ENCODE results near the gene RAP1GAP2. TPM values are rescaled to one million over a fixed set of nuclear protein-coding genes. Genes with fewer than 3 reads are reported as not detected.
A peak's percentile ranks its signal among the peaks of the same experiment; 100 is the strongest.

RAP1GAP2 gene
- total RNA-seq, 4 donors from 2014 or later: 4.6 to 8.0 (median 5.6) TPM

DNA sequence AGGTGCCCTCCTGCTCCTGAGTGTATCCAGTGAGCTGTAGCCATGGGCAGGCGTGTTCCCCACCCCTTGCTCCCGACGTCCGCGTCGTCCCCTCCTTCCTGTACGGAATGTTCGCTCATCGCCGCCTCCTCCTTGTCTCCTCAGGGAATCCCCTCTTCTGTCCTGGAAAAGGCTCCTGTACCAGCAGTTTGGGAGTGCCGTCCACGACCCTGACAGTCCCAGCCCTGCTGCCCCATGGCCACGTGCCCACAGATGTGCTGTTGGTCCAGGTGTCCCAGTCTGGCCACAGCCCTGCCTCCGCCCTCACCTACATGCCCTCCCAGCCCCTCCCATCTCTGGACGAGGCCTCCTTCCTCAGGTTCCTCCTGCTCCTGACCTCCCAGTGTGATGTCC is 237.0 kb downstream of the RAP1GAP2 start:
- ATAC-seq (ENCODE audit: low FRiP score): no peak
- TF ChIP-seq, protein P1, sequence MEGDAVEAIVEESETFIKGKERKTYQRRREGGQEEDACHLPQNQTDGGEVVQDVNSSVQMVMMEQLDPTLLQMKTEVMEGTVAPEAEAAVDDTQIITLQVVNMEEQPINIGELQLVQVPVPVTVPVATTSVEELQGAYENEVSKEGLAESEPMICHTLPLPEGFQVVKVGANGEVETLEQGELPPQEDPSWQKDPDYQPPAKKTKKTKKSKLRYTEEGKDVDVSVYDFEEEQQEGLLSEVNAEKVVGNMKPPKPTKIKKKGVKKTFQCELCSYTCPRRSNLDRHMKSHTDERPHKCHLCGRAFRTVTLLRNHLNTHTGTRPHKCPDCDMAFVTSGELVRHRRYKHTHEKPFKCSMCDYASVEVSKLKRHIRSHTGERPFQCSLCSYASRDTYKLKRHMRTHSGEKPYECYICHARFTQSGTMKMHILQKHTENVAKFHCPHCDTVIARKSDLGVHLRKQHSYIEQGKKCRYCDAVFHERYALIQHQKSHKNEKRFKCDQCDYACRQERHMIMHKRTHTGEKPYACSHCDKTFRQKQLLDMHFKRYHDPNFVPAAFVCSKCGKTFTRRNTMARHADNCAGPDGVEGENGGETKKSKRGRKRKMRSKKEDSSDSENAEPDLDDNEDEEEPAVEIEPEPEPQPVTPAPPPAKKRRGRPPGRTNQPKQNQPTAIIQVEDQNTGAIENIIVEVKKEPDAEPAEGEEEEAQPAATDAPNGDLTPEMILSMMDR (IDR thresholded peaks at IDR 0.05): no peak
- no peak for DNase-seq (ENCODE audit: low spot score)

DNA sequence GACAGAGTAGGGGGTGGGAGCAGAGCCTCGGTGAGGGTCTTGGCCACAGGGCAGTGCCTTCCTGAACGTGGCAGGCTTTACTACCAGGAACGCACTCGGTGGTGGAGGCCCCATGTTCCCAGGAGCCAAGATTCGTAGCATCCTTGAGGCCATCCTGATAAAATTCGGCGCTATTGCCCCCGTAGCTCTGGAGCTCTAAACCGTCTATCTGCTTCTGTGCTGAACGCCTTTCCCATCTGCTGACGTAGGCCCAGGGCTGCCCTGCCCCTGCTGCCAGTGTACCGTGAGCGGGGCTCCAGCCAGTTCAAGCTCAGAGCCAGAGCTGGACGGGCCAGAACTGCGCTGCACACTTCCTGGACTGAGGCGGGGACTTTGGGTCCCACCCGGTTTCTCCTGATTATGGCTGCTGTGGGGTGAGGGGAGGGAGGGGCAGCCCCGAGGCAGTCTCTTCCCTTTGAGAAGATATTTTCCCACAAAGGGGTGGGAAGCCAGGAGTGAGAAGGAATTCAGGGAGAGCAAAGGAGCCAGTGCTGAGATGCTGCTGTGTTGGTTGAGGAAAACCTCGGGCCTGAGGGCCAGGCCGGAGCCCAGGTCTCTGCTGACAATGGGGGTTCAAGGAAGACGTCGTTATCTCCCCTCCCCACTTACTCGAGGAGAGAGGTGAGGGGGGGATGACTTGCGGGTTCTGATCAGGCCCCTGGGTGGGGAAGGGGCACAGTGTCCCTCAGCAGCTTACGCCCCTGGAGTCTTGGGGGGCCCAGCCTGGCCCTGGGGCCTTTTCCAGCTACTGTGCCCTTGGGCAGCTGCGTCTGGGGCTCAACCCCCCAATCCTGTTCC is 237.7 kb downstream of the RAP1GAP2 start:
- TF ChIP-seq, protein P1 (IDR thresholded peaks at IDR 0.05): no peak
- ATAC-seq (ENCODE audit: low FRiP score) (peak; percentile 38), DNase-seq (ENCODE audit: low spot score) (no peak)

DNA sequence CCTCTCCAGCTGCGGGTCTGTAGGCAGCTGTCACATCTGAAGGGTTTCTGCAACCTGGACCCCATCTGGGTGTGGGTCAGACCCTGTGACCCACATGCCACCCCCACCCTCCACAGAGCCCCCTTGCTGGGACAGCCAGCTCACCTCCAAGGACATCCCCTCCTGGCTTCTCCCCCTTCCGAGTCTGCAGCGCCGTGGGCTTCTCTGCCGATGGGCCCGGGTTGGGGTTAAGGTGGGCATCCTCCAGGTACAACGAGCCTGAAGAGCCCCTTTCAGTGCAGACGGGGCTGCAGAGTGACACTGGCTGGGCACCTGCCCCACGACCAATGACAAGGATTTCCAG is 238.3 kb downstream of the RAP1GAP2 start:
- ATAC-seq (ENCODE audit: low FRiP score) (no peak), DNase-seq (ENCODE audit: low spot score) (no peak)
- TF ChIP-seq, protein P1 (IDR thresholded peaks at IDR 0.05): no peak

DNA sequence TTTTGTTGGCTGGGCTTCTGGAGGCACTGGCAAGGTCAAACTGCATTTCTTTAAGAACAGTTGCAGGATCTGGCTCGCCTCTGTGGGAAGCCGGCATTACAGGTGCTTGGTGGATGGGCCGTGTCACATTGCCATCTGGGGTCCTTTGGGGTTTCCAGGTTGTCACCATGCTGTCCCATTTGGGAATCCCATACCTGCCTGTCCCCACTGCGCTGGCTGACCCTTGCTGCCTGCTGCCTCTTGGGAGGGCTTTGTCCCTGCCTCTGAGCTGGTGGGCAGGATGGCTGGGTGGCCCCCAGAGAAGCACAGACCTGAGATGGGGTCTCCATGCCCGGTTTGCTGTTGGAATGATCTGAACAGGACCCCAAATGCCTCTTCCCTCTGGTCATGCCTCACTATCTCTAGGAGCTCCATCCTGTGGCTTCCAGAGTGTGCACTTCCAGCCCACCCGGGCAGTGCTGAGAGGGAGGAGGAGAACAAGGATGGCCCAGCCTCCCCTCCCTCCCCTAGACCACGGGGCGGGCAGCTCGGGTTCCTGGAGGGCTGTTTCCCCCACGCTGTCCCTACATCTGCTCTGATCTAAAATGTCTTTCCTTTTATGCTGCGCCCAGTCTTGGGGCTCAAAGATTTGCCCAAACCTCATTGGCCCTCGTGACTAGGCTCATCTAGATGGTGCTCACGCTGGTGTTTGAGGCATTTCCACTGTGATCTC is 239.2 kb downstream of the RAP1GAP2 start:
- ATAC-seq (ENCODE audit: low FRiP score): no peak
- TF ChIP-seq, protein P1 (IDR thresholded peaks at IDR 0.05): no peak
- DNase-seq (ENCODE audit: low spot score): no peak

DNA sequence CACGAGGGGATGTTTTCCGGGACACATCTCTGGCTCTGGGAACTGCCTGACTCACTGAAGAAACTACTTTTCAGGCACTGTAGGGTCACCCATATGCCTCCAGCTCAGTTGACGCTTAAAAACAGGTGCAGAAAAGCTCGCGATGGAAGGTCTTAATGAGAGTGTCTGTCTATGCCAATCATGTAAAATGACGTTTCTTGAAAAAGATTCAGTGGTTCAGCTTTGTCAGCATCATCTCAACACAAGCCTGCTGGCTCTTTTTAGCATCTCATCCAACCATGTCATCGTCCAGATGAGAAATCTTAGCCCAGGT is 239.7 kb downstream of the RAP1GAP2 start:
- TF ChIP-seq, protein P1 (IDR thresholded peaks at IDR 0.05): no peak
- ATAC-seq (ENCODE audit: low FRiP score) (no peak), DNase-seq (ENCODE audit: low spot score) (no peak)

DNA sequence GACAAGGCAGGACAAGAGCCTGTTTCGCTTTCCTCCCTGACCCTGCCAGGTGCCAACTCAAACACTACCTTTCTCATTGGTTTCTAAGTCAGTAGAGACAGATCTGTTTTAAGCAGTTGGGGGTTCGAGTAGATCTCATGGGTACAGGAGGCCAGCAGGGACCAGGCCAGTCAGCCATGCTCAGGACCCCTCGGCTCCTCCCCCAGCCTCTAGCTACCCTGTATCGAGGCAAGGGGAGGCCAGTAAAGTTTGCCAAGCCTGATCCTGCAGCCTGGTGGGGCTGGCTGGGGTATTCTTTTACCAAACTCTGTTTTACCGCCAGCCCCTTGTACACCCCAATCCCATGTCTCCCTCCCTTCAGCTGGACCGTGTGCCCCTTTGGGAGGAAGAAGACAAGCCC is 240.6 kb downstream of the RAP1GAP2 start:
- TF ChIP-seq, protein P1 (IDR thresholded peaks at IDR 0.05): no peak
- no peak for ATAC-seq (ENCODE audit: low FRiP score)
- DNase-seq (ENCODE audit: low spot score): no peak

DNA sequence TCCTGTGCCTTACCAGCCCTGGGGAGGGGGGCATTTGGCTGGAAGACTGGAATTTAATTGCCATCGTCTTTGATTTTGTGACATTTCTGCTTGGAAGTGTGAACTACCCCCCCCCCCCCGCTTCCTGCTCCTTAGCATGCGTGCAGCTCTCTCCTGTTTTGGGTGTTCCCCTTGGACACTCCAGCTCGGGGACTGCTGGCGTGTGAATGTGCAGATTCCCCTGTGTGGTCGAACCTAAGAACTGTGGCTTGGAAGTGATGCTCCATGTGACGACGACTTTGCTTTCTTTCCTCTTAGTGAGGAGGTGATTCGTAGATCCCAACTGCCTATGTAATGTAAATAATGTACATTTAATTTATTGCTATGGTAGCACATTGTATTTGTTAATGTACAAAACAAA is 241.0 kb downstream of the RAP1GAP2 start:
- no peak for ATAC-seq (ENCODE audit: low FRiP score)
- no peak for DNase-seq (ENCODE audit: low spot score)
- TF ChIP-seq, protein P1 (IDR thresholded peaks at IDR 0.05): no peak

All from omental fat pad (tissue), 4 donors.